Subcutaneous adipose tissue (tissue), 4 donors: ENCODE data around the gene MACROH2A1. TPM values are rescaled to one million over a fixed set of nuclear protein-coding genes. Genes with fewer than 3 reads are reported as not detected.

Experiments used
- CTCF ChIP-seq: fragments of 450-650 bp; IDR thresholded peaks from one replicate; pipeline ENCODE4 v1.5.1; 2016; ENCODE audit warnings: low read depth, mild to moderate bottlenecking, control low read depth, antibody characterized with exemption, moderate library complexity
- total RNA-seq, 4 donors: library from RNA; depleted of rRNA; stranded (reverse); fragments of >200 nt; gene quantifications; one replicate each; pipeline ENCODE4 v1.1.0, GENCODE V29; 2016

The MACROH2A1 gene
- 100 to 1,000 TPM; 207 to 426 (median 282) TPM for total RNA-seq

- no peak for TF ChIP-seq CTCF
These were observed at the start of gene MACROH2A1 for GRCh38 chr5:135398855-135399793. MACROH2A1 (minus strand) TSS chr5:135399231; CDS start chr5:135389093, 10,138 bp downstream.

GRCh38 chr5:135448071-135448739, 49.2 kb upstream of the MACROH2A1 start:
- no peak for TF ChIP-seq CTCF

GRCh38 chr5:135447298-135447929, 48.4 kb upstream of the MACROH2A1 start, which contains the start of gene DCANP1:
DCANP1 (minus strand) TSS chr5:135447348; CDS start chr5:135447108, 240 bp downstream.
- TF ChIP-seq CTCF = no peak

- no peak for TF ChIP-seq CTCF
These were observed 47.6 kb upstream of the MACROH2A1 start for GRCh38 chr5:135446615-135447014.

GRCh38 chr5:135446206-135446605, 47.2 kb upstream of the MACROH2A1 start:
- TF ChIP-seq CTCF = no peak

- no peak for TF ChIP-seq CTCF
These were observed 46.4 kb upstream of the MACROH2A1 start for GRCh38 chr5:135445306-135445985.
